Measurements from ENCODE around the gene KIF26B.

DNA sequence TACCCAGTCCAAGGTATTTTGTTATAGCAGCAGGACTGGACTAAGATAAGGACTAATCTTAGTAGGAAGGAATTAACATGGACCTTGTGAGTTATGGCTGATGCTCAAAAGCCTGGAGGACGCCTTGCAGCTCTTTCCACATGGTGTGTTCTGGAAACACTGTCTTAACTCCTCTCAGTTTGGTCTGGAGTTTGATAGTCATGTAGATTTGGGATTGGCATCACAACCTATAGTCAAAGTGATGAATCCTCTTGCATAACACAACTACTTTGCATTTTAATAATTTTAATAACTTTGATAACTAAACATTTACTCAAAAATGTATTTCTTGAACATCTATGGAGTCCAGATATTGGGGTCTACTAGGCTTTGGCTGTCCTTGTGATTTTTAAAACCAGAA is 293.7 kb downstream of the KIF26B start:
- TF ChIP-seq, protein P1, sequence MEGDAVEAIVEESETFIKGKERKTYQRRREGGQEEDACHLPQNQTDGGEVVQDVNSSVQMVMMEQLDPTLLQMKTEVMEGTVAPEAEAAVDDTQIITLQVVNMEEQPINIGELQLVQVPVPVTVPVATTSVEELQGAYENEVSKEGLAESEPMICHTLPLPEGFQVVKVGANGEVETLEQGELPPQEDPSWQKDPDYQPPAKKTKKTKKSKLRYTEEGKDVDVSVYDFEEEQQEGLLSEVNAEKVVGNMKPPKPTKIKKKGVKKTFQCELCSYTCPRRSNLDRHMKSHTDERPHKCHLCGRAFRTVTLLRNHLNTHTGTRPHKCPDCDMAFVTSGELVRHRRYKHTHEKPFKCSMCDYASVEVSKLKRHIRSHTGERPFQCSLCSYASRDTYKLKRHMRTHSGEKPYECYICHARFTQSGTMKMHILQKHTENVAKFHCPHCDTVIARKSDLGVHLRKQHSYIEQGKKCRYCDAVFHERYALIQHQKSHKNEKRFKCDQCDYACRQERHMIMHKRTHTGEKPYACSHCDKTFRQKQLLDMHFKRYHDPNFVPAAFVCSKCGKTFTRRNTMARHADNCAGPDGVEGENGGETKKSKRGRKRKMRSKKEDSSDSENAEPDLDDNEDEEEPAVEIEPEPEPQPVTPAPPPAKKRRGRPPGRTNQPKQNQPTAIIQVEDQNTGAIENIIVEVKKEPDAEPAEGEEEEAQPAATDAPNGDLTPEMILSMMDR (optimal IDR thresholded peaks at IDR 0.05 in 1 of 3, IDR thresholded peaks at IDR 0.05 in 1 of 3, conservative IDR thresholded peaks at IDR 0.05 in 1 of 3; ENCODE audit: extremely low read depth in 1 of 3, insufficient read depth in 2 of 3, low read length in 3 of 3): no peak
- TF ChIP-seq EZH2 (IDR thresholded peaks at IDR 0.05; ENCODE audit: low read length): no peak
